Measurements from ENCODE around the gene OOSP4A.

Gene OOSP4A

GRCh38 chr11:59963733-59964132 is at the start of gene OOSP4A:
Gene OOSP4A (plus strand): TSS chr11:59964033. CDS start chr11:59964033, 0 bp downstream.
- no peak for DNase-seq (ENCODE audit: low read depth in 2 of 2)

DNA sequence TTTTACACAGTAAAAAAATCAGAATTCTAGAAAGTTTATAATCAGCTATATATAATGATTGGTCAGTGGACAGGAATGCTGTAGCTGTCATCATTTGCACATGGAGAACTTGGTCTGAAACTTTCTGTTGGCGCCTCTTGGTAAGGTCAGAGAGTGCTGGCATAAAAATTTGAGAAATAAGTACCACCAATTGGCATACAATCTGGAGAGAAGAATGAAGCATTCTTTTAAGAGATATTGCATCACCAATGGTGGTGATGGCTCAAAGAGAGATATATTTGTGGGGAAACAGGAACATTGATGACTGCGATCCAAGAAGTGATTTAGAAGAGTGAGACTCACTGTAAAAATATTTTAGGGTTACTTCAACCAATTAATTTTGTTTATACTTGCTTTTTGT is 45.4 kb upstream of the OOSP4A start:
- DNase-seq (ENCODE audit: low read depth in 2 of 2), result no peak

- DNase-seq (ENCODE audit: low read depth in 2 of 2), result no peak
Observed at GRCh38 chr11:59918987-59919589, 44.7 kb upstream of the OOSP4A start.

- no peak for DNase-seq (ENCODE audit: low read depth in 2 of 2)
Observed at GRCh38 chr11:59923813-59924212, 40.0 kb upstream of the OOSP4A start.

DNA sequence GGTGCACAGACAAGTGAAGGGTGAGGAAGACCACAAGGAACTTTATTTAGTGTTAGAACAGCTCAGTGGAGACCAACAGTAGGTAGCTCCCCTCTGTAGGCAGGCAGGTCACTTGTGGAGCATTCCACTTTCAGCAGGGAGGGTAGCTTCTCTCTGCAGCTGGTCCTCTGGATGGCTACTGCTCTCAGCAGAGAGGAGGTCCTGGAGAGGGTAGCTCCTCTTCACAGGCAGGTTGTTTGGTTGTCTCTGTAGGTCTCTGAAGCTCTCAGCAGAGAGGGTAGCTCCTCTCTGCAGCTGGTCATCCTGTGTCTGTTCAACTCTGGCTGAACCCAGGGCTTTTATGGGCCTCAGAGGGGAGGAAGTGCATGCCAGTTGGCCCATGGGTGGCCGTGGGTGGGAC is 32.1 kb upstream of the OOSP4A start:
- DNase-seq (ENCODE audit: low read depth in 2 of 2), result no peak

DNA sequence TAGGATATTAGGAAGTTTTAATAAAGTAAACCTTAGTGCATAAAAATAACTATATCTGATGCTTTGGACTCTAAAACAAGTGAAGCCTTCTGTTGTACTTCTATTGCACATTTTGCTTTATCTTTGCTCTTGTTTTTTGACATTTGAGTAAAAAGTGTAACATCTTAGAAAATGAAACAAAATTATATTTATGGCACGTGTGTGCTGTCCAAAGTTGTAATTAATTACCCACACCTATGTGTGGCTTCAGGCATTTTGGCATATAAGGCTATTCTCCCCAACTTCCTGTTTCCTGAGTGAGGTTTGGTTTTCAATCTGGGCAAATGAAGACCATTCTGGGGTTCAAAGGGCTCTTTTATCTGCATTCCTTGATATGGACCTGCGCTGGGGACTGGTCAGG is 25.7 kb upstream of the OOSP4A start, which contains the start of gene OOSP1:
TSS of gene OOSP1 (plus strand) at position 301 of the 400 bp plus-strand sequence. CDS start at position 324, 23 bp downstream.
- no peak for DNase-seq (ENCODE audit: low read depth in 2 of 2)

- no peak for DNase-seq (ENCODE audit: low read depth in 2 of 2)
Observed at GRCh38 chr11:59938718-59939117, 25.1 kb upstream of the OOSP4A start.

DNA sequence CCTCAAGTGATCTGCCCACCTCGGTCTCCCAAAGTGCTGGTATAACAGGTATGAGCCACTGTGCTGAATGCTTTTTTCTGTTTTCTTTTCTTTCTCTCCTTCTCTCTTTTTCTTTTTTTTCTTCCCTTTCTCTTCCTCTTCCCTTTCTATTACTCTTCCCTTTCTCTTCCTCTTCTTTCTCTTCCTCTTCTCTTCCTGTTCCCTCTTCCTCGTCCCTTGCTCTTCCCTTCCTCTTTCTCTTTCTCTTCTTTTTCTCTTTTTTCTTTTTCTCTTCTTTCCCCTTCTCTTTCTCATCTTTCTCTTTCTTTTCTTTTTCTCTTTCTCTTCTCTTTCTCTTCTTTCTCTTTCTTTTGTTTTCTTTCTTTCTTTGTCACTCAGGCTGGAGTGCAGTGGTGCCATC is 24.4 kb upstream of the OOSP4A start:
- no peak for DNase-seq (ENCODE audit: low read depth in 2 of 2)

DNA sequence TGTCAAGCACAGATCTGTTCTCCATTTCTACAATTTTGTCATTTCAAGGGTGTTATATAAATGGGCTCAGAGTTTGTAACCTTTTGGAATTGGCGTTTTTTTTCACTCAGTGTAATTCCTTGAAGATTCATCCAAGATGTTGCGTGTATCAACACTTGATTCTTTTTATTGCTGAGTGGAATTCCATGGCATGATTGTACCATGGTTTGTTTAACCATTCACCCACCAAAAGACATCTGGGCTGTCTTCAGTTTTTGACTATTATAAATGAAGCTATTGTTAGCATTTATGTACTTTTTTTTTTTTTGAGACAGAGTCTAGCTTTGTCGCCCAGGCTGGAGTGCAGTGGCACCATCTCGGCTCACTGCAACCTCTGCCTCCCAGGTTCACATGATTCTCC is 22.7 kb upstream of the OOSP4A start:
- DNase-seq (ENCODE audit: low read depth in 2 of 2), result no peak

DNA sequence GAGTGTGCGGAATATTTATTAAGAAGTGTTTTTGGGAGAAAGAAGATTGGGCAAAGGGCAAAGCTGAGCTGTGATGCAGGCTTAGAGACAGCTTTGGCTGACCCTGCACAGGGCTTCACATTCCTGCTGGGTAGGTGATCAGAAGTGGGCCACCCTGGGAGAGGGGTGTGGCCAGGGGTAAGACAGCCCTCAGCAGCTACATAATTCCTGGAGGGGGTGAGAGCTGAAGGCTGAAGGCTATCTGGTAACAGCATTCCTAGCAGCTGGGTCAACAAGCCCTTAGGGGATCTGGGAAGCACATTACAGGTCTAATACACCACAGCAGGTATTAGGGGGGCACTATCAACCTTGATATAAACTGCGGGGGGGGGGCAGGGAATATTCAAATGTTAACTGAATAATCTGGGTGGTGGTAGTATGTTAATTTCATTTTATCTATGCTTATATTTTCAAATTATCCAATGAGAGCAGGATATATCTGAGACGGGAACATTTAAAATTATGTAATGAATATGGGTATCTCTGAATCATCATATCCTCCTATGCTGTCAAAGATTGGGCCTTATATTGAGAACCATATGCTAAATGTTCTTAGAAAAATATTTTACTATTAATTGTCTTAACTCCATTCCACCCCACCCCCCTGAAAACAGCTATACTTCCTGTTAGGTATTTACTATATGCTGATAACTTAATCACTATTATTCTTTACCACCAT is 19.7 kb upstream of the OOSP4A start:
- no peak for DNase-seq (ENCODE audit: low read depth in 2 of 2)

DNA sequence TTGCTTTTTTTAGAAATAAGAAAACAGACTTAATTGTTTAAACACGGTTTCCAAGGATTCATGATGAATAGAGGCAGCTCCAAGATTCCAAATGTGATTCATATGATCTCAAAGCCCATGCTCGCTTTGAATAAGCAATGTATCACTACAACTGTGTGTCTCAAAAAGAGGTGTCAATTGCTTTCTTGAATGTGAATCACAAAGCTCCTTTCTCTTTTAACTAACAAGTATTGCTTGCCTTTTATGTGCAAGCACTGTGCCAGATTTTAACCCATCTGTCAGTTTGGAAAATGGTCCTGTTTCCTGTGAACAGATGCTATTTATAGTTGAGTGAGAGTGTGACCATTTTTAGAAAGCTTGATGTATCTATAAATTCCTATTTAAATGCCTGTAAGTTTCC is 19.1 kb upstream of the OOSP4A start:
- no peak for DNase-seq (ENCODE audit: low read depth in 2 of 2)

- no peak for DNase-seq (ENCODE audit: low read depth in 2 of 2)
Observed at GRCh38 chr11:59953463-59954218, 10.2 kb upstream of the OOSP4A start.

- DNase-seq (ENCODE audit: low read depth in 2 of 2), result no peak
Observed at GRCh38 chr11:59954219-59954847, 9.5 kb upstream of the OOSP4A start.

DNA sequence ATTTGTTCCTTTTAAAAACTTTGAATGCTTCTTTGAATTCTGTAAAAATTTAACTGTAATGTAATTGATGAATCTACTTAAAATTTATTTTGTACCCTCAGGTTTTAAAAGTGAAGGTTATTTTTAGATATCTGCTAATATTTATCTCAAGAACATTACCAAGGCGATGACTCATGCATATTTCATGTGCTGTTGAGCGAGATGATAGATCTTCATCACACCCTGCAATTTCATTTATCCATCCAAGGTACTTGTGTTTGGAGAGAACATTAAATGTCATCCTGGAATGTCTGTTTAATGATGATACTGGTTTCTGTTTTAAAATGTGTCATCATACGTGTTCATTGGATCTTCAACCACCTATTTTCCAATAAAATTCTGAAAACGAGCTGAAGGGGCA is 6.7 kb upstream of the OOSP4A start:
- DNase-seq (ENCODE audit: low read depth in 2 of 2), result no peak

- no peak for DNase-seq (ENCODE audit: low read depth in 2 of 2)
Observed at GRCh38 chr11:59960502-59961381, 3.1 kb upstream of the OOSP4A start.

- DNase-seq (ENCODE audit: low read depth in 2 of 2), result no peak
Observed at GRCh38 chr11:59962107-59962482, 1.7 kb upstream of the OOSP4A start.

- no peak for DNase-seq (ENCODE audit: low read depth in 2 of 2)
Observed at GRCh38 chr11:59965424-59965823, 1.6 kb downstream of the OOSP4A start.

- DNase-seq (ENCODE audit: low read depth in 2 of 2), result no peak
Observed at GRCh38 chr11:59966201-59966600, 2.4 kb downstream of the OOSP4A start.

DNA sequence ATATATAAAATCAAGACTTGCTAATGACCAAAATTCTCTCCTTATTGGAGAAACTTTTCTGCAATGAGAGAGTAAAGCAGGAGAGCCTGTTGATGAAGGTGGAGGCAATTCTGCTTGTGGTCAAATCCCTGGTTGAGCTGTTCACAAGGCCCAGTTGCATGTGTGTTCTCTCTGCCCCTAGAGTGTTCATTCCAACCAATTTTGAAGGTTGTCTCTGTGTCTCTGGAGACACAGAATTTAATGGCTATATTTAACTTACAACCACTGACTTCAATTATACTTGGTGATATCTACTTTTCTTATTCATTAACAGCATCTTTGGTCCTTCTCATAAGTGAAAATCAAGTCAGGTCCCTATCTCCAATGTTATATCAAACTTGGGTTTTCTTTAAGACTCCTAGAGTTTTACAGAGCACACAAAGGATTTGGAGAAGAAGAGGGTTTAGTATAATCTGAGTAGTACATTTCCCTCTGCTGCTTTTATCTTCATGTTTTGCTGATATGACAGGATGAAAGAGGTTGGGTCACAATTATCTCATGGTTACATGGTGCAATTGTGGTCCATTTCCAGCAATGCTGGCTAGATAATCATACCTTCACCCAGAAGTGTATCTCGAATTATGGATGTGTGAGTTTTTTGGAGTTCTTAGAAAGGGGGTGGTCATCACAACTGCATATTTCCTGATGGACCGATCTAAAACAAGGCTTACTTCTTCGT is 4.0 kb downstream of the OOSP4A start:
- DNase-seq (ENCODE audit: low read depth in 2 of 2), result no peak

DNA sequence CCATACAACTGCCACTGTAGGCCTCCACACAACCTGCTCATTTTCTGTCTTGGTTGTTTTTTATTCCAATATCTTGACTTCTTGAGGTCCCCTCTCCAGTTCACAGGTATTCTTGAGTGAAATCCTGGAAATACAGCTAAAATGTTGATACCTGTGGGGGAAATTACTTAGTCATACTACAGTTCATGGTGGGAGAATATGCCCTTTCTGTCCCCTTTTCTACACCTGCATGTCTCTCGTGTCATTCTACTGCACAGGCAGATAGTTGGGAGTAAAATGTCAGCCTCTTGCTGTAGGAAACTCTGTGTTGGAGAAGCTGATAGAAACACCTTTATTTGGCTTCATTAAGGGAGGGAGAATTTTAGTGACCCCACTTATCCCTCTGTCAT is 4.6 kb downstream of the OOSP4A start:
- no peak for DNase-seq (ENCODE audit: low read depth in 2 of 2)

GRCh38 chr11:59973097-59973496 is 9.3 kb downstream of the OOSP4A start:
- DNase-seq (ENCODE audit: low read depth in 2 of 2), result no peak
